K562 (cell line): ENCODE data around the gene SPIRE1.

Experiments used
- BHLHE40 ChIP-seq: IDR thresholded peaks from 2 replicates; pipeline ENCODE4 v1.6.1; 2011; ENCODE audit warnings: low read length, improper control_type of control experiment
- CREB1 ChIP-seq, 2 experiments: sonication (generic) in 1 of 2; formaldehyde crosslinking in 1 of 2; IDR thresholded peaks; 2 replicates each; pipeline versions ENCODE4 v1.6.1 to v1.8.0; 2012 to 2022; ENCODE audit warnings: inconsistent platforms in 1 of 2, mild to moderate bottlenecking in 1 of 2, missing genetic modification reagents in 1 of 2, moderate library complexity in 1 of 2
- E2F3 ChIP-seq: fragments of 250-450 bp; sonication (Bioruptor Pico); IDR thresholded peaks from 2 replicates; pipeline ENCODE4 v1.4.0; 2020; ENCODE audit warnings: mild to moderate bottlenecking
- EGR1 ChIP-seq: fragments of 450-650 bp; conservative IDR thresholded peaks from 2 replicates; pipeline ENCODE4 v1.6.1; 2017; ENCODE audit warnings: mild to moderate bottlenecking
- ETS2 ChIP-seq: IDR thresholded peaks from 2 replicates; pipeline ENCODE4 v1.6.1; 2016; ENCODE audit warnings: borderline replicate concordance, missing genetic modification characterization, mild to moderate bottlenecking, moderate library complexity, missing compliant biosample characterization; ENCODE audit not compliant: poor library complexity, severe bottlenecking
- MAFK ChIP-seq: IDR thresholded peaks from 2 replicates; pipeline ENCODE4 v1.6.1; 2011; ENCODE audit warnings: low read length, improper control_type of control experiment
- MCM2 ChIP-seq: fragments of 450-650 bp; IDR thresholded peaks from 2 replicates; pipeline ENCODE4 v1.6.1; 2017; ENCODE audit warnings: low read depth, mild to moderate bottlenecking
- NCOR1 ChIP-seq: fragments of 450-650 bp; IDR thresholded peaks from 2 replicates; pipeline ENCODE4 v1.6.1; 2016; ENCODE audit warnings: mild to moderate bottlenecking, moderate library complexity
- SMC3 ChIP-seq: conservative IDR thresholded peaks from 2 replicates; pipeline ENCODE4 v1.6.1; 2011; ENCODE audit warnings: low read depth, low read length, improper control_type of control experiment; ENCODE audit not compliant: insufficient read depth
- TCF7 ChIP-seq: sonication (generic); IDR thresholded peaks from 2 replicates; pipeline ENCODE4 v1.6.1; 2016; ENCODE audit warnings: antibody characterized with exemption, borderline replicate concordance
- ZNF121 ChIP-seq: sonication (generic); formaldehyde crosslinking; conservative IDR thresholded peaks from 2 replicates; pipeline ENCODE4 v1.8.0; 2022; ENCODE audit warnings: missing genetic modification reagents
- TF ChIP-seq, protein P1 (sequence below), 3 experiments: IDR thresholded peaks in 2 of 3; conservative IDR thresholded peaks in 1 of 3; 2 replicates each; pipeline ENCODE4 v1.5.1; 2011 to 2012; ENCODE audit warnings: low read length in 3 of 3, mild to moderate bottlenecking in 3 of 3, control low read depth in 2 of 3, improper control_type of control experiment in 1 of 3, inconsistent platforms in 1 of 3, low read depth in 1 of 3, mixed read lengths in 1 of 3, moderate library complexity in 1 of 3; ENCODE audit not compliant: insufficient read depth in 2 of 3
- TF ChIP-seq, protein P2 (sequence below): fragments of 450-650 bp; IDR thresholded peaks from 2 replicates; pipeline ENCODE4 v1.6.1; 2016; ENCODE audit warnings: mild to moderate bottlenecking, moderate library complexity

DNA sequence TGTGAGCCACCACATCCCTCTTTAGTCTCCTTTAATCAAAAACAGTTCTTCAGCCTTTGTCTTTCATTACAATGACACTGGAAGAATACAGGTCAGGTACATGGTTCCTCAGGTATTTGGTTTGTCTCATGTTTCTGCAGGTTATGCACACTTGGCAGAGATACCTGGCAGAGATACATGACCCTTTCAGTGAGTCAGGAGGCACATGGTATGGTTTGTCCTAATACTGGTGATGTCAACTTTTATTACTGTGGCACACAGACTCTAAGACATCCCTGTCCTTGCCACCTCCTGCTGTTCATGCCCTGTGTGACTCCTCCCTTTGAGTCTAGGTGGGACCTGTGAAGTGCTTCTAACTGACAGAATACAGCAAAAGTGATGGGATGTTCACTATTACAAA lies 58.4 kb downstream of the SPIRE1 start:
- TF ChIP-seq NCOR1 (no peak), BHLHE40 (no peak), ETS2 (tag) (no peak), EGR1 (no peak), MAFK (no peak), TCF7 (no peak), E2F3 (CRISPR knock-in tag) (no peak), SMC3 (no peak), CREB1 (IDR thresholded peaks at IDR 0.05) (no peak), CREB1 (CRISPR knock-in tag; IDR thresholded peaks at IDR 0.05) (no peak), MCM2 (no peak), ZNF121 (CRISPR knock-in tag) (no peak)
- TF ChIP-seq, protein P1, sequence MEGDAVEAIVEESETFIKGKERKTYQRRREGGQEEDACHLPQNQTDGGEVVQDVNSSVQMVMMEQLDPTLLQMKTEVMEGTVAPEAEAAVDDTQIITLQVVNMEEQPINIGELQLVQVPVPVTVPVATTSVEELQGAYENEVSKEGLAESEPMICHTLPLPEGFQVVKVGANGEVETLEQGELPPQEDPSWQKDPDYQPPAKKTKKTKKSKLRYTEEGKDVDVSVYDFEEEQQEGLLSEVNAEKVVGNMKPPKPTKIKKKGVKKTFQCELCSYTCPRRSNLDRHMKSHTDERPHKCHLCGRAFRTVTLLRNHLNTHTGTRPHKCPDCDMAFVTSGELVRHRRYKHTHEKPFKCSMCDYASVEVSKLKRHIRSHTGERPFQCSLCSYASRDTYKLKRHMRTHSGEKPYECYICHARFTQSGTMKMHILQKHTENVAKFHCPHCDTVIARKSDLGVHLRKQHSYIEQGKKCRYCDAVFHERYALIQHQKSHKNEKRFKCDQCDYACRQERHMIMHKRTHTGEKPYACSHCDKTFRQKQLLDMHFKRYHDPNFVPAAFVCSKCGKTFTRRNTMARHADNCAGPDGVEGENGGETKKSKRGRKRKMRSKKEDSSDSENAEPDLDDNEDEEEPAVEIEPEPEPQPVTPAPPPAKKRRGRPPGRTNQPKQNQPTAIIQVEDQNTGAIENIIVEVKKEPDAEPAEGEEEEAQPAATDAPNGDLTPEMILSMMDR (IDR thresholded peaks at IDR 0.05 in 2 of 3, conservative IDR thresholded peaks at IDR 0.05 in 1 of 3; ENCODE audit: insufficient read depth in 2 of 3, low read depth in 1 of 3, low read length in 3 of 3): no peak
- TF ChIP-seq, protein P2, sequence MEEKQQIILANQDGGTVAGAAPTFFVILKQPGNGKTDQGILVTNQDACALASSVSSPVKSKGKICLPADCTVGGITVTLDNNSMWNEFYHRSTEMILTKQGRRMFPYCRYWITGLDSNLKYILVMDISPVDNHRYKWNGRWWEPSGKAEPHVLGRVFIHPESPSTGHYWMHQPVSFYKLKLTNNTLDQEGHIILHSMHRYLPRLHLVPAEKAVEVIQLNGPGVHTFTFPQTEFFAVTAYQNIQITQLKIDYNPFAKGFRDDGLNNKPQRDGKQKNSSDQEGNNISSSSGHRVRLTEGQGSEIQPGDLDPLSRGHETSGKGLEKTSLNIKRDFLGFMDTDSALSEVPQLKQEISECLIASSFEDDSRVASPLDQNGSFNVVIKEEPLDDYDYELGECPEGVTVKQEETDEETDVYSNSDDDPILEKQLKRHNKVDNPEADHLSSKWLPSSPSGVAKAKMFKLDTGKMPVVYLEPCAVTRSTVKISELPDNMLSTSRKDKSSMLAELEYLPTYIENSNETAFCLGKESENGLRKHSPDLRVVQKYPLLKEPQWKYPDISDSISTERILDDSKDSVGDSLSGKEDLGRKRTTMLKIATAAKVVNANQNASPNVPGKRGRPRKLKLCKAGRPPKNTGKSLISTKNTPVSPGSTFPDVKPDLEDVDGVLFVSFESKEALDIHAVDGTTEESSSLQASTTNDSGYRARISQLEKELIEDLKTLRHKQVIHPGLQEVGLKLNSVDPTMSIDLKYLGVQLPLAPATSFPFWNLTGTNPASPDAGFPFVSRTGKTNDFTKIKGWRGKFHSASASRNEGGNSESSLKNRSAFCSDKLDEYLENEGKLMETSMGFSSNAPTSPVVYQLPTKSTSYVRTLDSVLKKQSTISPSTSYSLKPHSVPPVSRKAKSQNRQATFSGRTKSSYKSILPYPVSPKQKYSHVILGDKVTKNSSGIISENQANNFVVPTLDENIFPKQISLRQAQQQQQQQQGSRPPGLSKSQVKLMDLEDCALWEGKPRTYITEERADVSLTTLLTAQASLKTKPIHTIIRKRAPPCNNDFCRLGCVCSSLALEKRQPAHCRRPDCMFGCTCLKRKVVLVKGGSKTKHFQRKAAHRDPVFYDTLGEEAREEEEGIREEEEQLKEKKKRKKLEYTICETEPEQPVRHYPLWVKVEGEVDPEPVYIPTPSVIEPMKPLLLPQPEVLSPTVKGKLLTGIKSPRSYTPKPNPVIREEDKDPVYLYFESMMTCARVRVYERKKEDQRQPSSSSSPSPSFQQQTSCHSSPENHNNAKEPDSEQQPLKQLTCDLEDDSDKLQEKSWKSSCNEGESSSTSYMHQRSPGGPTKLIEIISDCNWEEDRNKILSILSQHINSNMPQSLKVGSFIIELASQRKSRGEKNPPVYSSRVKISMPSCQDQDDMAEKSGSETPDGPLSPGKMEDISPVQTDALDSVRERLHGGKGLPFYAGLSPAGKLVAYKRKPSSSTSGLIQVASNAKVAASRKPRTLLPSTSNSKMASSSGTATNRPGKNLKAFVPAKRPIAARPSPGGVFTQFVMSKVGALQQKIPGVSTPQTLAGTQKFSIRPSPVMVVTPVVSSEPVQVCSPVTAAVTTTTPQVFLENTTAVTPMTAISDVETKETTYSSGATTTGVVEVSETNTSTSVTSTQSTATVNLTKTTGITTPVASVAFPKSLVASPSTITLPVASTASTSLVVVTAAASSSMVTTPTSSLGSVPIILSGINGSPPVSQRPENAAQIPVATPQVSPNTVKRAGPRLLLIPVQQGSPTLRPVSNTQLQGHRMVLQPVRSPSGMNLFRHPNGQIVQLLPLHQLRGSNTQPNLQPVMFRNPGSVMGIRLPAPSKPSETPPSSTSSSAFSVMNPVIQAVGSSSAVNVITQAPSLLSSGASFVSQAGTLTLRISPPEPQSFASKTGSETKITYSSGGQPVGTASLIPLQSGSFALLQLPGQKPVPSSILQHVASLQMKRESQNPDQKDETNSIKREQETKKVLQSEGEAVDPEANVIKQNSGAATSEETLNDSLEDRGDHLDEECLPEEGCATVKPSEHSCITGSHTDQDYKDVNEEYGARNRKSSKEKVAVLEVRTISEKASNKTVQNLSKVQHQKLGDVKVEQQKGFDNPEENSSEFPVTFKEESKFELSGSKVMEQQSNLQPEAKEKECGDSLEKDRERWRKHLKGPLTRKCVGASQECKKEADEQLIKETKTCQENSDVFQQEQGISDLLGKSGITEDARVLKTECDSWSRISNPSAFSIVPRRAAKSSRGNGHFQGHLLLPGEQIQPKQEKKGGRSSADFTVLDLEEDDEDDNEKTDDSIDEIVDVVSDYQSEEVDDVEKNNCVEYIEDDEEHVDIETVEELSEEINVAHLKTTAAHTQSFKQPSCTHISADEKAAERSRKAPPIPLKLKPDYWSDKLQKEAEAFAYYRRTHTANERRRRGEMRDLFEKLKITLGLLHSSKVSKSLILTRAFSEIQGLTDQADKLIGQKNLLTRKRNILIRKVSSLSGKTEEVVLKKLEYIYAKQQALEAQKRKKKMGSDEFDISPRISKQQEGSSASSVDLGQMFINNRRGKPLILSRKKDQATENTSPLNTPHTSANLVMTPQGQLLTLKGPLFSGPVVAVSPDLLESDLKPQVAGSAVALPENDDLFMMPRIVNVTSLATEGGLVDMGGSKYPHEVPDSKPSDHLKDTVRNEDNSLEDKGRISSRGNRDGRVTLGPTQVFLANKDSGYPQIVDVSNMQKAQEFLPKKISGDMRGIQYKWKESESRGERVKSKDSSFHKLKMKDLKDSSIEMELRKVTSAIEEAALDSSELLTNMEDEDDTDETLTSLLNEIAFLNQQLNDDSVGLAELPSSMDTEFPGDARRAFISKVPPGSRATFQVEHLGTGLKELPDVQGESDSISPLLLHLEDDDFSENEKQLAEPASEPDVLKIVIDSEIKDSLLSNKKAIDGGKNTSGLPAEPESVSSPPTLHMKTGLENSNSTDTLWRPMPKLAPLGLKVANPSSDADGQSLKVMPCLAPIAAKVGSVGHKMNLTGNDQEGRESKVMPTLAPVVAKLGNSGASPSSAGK: no peak
